Stimulated activated CD8-positive, alpha-beta memory T cell treated with anti-CD3 and anti-CD28 coated beads, Interleukin-7, amount 100 ng/mL, for 1 hour (primary cell): ENCODE results near the gene NUP98.

Source experiments
- DNase-seq, 2 donors: peaks; one replicate each; pipeline ENCODE4 v3.0.0-alpha.2; 2020; ENCODE audit warnings: low read depth in 2 of 2

NUP98 gene

DNA sequence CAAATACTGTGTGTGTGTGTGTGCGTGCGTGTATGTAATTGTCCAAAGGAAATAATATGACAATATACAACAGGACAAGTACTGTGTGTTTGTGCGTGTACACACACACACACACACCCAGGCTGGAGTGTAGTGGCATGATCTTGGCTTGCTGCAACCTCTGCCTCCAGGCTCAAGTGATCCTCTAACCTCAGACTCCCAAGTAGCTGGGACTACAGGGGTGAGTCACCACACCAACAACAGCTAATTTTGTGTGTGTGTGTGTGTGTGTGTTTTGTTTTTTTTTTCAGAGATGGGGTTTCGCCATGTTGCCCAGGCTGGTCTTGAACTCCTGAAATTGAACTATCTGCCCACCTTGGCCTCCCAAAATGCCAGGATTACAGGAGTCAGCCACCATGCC, 61.5 kb downstream of the NUP98 start:
- no peak for DNase-seq

DNA sequence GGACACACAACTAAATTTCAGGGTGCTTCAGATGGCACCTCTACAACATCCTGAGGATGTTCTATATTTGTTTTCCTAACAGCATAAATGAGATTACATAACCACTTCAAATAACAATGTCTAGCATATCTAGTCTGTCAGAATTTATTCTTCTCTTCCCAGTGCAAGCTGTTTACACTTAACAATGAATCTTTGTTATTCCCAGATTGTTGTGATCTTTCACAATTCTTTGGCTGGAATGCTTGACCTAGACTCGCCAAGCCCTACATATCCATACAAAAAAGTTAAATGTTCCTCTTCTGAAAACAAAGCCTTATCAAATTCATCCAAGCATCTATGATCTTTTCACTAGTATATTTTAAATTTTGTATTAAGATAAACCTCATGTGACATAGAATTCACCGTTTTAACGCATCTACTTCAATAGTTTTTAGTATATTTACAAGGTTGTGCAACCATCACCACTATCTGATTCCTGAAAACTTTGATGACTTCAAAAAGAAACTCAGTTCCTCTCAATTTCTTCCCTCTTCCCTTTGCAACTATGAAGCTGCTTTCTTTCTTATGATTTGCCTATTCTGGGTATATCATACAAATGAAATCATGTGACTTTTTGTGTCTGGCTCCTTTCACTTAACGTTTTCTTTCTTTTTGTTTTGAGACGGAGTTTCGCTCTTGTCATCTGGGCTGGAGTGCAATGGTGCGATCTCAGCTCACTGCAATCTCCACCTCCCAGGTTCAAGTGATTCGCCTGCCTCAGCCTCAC, 64.5 kb downstream of the NUP98 start:
- no peak for DNase-seq

DNA sequence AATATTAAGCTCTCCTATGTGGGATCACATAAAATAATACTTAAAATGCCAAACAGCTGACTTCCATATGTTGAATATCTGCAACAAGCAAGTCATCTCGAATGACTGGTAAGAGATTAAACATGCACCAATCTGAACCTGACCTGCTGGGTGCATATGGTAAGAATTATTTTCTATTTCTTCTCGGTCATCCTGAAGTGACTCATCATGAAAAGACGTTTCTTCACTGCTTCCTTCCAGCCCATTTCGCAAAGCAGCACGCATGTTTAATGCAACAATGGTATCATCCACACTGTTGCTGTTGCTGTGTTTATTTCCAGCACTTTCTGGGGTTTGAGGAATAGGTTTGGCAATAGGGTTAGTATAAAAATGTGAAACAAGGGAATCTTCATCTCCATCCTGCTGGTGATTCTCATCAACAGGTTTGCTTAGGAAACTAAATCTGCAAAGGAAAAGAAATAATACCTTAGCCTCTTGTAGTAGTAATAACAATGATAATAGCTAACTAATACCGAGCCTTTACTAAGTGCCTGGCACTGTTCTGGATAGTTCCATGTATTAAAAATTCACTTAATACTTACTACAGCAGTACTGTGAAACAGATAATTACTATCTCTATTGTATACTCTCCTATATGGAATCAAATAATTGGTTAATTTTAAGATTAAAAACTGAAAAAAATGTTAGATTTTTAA, 74.2 kb downstream of the NUP98 start:
- DNase-seq: no peak

DNA sequence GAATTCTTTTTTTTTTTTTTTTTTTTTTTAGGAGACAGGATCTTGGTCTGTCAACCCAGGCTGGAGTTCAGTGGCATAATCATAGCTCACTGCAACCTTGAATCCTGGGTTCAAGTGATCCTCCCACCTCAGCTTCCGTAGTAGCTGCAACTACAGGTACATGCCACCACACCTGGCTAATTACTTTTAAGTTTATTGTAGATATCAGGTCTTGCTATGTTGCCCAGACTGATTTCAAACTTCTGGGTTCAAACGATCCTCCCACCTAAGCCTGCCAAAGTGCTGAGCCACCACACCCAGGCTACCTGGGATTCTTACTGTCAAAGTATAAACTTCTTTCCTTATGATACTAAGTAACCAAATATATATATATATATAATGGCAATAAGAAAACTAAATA, 75.3 kb downstream of the NUP98 start:
- no peak for DNase-seq

DNA sequence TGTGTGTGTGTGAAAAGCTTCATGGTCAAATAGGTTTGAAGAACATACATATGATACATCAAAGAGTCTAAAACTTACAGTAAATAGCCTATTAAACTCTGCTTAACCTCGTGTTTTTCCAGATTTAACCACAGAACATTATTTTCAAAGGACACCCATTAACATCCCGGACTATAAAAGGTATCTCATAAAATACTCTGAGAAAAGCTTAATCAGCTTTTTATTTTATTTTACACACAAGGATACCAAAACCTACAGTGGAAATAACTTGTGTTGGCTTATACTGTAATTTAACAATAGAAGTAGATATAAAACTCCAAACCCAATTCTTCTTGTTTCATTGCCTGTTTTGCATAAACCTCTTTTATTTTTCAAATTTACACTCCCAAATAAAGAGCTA, 76.4 kb downstream of the NUP98 start:
- DNase-seq: no peak

DNA sequence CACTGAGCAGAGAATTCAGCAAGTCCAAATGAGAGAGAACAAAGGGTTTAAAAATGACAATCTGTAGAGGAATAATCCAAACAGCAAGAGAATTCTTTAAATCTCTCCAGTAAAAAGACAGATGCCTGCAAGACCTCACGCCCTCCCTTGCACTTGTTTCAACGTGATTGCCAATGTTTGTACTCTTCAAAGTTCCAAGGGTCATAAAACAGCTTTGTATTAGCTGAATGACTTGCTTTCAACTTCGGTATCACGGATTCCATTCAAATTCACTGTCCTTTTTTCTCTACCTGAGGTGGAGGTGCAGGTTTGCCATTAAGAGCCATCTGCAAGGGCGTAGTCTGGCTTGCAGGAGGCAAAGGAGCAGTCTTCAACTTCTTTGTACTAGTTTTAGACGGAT, 85.1 kb downstream of the NUP98 start:
- no peak for DNase-seq

DNA sequence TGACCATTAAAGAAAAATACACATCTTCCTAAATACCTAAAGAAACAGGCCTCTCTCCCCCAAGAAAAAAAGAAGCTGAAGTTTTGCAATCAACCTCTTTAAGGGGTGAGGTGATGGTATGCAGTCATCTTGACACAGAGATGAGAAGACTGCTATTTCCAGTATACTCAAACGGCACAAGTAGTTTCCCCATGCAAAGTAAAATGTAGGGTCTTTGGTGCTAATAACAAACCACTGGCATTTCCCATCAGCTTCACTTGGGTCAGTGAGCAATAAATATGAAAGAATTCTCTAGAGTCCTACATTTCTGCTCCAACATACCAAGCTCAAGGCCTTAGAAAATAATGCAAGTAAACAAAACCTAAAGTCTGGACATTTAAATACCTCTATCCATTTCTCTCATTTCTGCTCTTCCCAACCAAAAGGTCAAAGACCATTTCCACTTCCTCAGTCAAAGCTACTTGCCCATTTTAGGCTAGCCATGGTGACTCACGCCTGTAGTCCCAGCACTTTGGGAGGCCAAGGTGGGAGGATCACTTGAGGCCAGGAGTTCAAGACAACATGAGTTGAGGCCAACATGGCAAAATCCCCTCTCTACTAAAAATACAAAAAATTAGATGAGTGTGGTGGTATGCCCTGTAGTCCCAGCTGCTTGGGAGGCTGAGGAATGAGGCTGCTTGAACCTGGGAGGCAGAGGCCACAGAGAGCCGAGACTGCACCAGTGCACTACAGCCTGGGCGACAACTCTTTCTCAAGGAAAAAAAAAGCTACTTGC, 86.7 kb downstream of the NUP98 start:
- no peak for DNase-seq

DNA sequence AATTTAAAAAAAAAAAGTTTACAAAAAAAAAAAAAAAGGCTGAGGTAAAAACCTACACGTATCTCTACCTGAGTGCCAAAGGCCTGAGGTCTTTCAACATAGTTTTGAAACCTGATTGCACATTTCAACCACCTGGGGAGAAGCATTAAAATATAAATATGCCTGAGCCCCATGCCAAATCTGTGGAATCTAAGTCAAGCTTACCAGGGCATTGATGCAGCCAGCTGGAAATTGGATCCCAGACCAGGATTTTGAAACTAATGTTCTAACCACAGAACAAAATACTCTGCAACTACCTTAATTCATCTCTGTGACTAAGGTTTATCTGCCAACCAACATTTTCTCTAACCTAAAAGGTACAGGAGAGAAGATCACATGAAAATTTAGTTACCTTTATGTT, 87.4 kb downstream of the NUP98 start:
- no peak for DNase-seq

DNA sequence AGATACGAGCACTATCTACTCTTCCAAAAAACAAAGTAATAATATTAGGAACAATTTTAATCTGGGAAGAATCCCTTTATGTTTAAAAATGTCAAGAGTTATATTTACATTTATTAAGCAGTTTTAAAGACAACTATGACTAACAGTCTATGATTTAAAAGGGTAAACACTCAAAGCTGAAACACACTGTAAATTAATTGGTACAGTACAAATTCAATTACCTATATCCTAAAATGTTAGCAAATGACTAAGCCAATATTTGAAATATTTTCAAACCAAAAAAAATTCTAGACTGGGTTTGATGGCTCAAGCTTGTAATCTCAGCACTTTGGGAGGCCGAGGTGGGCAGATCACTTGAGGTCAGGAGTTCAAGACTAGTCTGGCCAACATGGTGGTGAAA, 90.2 kb downstream of the NUP98 start:
- DNase-seq: no peak

DNA sequence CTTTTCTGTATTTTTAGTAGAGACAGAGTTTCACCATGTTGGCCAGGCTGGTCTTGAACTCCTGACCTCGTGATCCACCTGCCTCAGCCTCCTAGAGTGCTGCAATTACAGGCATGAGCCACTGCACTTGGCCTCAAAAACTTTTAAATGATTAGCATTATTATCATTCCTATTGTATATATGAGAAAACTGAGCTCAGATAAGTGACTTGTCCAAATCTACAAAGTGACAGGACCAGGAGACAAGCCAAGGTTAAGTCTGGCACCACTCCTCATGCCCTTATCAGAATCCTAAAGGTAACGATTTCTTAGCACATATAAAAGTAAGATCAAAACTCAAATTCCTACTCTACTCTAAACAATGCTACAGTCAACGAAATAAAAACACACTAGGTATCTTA, 94.0 kb downstream of the NUP98 start:
- DNase-seq: no peak

DNA sequence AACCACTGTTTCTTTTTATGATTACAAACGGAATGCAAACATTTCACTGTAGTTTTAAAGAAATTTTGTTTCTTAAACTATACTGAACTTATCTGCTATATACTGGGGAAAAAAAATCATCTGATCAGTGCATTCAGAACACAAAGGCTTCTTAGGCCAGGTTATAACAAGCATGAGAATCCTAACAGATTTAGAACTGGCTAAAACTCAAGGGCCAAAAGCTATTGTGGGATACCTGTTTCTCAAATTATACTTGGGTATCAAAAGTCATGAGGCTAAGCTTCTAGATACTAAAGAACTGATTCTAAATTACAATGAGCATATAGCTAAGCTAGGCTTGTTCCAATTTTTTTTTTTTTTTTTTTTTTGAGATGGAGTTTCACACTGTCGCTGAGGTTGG, 96.4 kb downstream of the NUP98 start:
- DNase-seq: no peak

DNA sequence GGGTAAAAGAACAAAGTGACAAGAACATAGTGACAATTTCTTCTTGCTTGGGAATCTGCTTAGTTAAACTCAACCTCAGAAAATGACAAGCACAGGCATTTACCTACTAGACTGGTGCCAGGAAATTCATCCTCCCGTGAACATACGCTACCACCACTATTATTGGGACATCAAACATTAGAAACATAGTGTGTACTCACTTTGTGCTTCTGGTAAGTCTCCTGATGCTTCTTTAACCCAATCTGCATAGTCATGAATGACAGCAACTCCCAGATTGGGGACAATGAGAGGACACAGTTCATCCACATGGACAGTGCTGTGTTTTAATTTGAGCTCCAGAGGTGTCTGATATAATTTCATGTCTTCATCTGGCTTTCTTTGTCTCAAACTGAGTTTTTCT, 96.9 kb downstream of the NUP98 start:
- DNase-seq: no peak

DNA sequence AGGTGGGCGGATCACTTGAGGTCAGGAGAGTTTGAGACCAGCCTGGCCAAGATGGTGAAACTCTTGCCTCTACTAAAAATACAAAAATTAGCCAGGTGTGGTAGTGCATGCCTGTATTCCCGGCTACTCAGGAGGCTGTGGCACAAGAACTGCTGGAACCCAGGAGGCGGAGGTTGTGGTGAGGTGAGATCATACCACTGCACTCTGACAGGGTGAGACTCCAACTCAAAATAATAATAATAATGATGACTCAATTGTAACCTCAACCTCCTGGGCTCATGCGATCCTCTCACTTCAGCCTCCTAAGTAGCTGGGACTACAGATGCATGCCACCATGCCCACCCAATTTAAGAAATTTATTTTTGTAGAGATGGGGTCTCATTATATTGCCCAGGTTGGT, 110.6 kb downstream of the NUP98 start:
- no peak for DNase-seq

DNA sequence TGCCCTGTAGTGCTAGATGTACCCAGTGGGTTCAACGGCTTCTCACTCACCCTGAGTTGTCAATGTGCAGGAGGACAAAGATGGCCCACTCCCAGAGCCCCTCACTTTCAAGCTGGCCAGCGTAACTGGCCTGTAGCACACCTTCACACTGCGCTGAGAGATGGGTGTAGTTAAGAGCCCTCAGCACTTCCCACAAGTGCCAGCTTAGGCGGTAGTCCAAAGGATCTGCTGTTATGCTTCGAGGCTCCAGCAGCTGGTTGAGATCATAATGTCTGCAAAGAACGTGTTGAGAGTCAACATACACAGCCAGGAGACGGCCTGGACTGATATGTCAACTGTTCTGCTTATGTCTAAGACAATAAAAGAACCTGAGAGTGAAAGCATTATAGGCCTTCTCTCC, 111.4 kb downstream of the NUP98 start:
- DNase-seq: no peak

DNA sequence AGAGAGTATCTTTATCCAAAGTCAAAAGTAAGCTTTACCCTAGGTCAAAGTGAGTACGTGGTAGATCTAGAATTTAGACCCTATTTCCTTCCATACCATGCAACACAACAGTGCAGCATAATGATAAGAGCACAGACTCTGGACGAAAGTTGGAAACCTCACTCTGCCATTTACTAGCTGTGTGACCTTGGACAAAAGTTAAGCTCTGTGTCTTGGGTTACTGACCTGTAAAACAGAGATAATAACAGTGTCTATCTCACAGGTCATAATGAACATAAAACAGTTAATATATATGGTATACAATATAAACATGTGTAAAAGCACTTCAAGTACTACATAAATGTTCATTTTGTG, 112.6 kb downstream of the NUP98 start:
- no peak for DNase-seq

DNA sequence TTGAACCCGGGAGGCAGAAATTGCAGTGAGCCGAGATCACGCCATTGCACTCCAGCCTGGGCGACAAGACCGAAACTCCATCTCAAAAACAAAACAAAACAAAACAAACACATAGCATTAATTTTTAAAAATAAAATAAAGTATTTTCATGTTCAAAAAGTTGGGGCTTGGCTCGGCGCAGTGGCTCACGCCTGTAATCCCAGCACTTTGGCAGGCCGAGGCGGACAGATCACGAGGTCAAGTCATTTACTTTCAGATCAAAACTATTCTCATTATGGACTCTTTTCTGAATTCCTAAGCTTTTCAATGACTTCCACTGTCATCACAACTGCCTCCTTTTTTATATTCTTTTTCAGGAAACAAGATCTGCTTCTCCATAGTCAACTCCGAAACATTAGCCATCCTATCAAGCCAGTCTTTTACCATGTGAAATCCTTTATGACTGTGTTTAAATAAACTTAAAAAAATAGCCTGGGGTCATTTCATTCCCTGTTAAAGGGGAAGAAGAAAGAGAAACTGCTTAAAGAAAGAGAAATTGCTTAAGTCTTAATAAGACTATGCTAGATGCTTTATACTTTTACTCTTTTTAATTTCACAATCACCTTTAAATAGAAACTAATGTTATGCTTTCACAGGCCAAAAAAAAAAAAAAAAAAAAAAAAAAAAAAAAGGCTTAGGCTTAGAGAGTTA, 113.1 kb downstream of the NUP98 start:
- no peak for DNase-seq

DNA sequence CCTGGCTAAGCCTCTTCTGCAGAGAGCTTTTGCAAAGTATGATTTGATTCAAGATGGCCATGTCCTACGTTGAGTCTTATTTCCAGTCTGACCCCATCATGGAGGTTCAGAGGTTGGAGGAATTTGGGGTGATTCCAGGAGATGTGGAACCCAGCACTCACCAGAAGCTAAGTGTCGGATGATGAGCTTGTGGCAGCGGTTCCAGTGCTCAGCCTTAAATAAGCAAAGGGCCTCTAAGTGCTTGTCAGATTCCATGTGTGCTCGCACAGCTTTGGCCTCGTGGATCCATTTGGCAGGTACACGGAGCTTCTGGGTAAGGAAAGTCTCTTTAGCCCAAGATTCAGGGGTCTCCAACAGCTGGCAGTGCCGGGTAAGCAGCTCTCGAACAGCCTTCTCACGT, 114.3 kb downstream of the NUP98 start:
- no peak for DNase-seq

DNA sequence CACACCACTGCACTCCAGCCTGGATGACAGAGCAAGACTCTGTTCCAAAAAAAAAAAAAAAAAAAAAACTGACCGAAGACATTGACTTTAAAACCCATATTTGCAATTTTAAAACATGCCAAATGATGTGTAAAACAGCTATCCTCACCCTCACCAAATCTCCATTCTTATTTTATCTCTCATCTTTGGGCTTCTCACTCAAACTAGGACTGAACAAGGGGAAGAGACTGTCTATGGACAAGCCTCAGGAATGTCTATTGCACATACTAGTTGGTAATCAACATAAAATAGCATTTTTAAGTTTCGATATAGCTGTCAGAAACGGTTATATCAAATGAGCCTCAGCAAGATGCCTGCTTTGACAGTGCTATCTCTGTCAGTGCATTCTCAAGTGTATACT, 118.3 kb downstream of the NUP98 start:
- DNase-seq: no peak

DNA sequence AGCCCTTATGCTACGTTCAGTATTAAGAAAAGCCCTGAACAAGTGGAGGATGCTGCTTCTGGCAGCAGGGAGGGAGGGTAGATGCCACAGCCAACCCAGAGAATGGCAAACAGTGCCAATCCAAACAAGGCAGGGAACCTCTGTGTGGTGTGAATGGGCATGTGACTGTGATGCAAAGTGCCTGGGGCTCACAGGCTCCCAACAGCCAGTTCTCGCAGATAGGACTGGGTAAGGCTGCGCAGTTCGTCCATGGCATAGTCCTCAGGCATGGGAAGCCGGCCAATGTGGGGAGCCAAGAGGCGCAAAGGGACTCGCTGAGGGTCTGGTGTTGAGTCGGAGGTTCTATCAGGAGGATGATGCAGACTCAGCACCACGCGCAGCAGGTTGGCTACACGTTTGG, 121.4 kb downstream of the NUP98 start:
- no peak for DNase-seq

DNA sequence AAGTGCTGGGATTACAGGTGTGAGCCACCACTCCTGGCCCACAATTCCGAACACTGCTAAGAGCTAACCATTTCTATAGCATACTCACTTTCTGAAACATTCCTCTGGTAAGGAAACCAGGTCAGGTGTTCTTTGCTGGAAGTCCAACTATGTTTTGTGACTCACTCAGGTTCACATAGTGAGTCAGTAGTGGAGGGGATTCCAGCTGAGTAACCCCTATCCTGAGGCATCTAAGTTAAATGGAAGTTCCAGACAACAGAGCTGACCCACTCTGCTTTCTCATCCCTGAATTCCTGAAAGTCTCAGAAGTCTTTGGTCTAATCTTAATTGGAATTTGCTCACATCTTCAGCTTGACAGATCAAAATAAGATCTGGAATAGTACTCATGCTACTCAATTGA, 123.2 kb downstream of the NUP98 start:
- DNase-seq: no peak

DNA sequence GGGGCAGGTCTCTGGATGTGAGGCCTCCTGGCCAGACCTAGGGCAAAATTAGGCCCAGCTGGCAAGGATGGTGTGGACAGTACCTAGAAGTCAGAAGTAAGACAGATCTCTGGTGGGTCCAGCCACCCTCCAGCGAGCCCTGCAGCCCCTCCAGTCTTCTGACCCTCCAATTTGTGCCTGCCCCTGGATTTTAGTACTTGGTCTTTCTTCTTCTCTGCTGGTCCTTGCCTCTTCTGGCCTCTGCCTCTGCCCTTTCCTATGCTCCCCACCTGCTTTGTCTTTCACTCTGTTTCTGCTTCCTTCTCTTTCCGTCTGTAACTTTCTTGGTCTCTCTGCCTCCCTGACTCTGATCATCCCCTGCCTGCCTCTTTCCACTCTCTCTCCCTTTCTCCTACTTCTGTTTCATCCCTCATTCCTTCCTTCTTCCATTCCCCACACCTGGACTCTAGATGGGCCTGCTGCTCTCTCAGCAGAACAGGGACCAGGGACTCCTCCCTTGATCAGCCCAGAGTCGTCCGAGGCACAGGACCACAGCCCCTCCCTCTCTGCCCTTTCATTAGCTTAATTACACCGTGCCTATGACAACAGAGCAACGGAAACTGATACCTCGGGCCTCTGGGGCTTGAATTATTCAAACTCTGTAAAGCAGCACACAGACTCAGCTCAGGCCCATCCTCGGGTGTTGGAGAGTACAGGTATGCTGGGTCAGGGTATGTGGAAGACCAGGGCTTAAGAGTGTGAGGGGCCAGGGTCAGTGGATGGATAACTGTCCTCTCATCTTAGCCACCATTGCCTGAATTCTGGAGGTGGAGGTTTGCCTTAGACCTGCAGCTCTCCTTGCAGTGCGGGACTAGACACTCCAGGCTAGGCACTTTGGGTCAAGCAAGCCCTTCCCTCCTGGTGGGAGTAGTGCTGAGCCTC, 125.8 kb downstream of the NUP98 start, which contains the start of gene CHRNA10:
Gene CHRNA10, minus strand, starts transcription at position 51 of the 921 bp plus-strand sequence. CDS start 72 bp downstream, outside the sequence.
- DNase-seq: no peak
